AG04450 (cell line): Measurements from ENCODE around the gene LAYN. TPM values are rescaled to one million over a fixed set of nuclear protein-coding genes. Genes with fewer than 3 reads are reported as not detected.

ENCODE experiments used
- CTCF ChIA-PET: fragments of 300-600, 350-600 bp; formaldehyde crosslinking; extraction: SDS; loops from one replicate; lab custom pipeline; 2022; ENCODE audit warnings: antibody characterized with exemption, inconsistent platforms; lab: Charles Lee
- POLR2A ChIA-PET: fragments of 350-600 bp; formaldehyde crosslinking; extraction: SDS; loops from one replicate; lab custom pipeline; 2021; ENCODE audit warnings: antibody characterized with exemption, inconsistent platforms; lab: Yijun Ruan, JAX
- DNase-seq: peaks from one replicate; pipeline ENCODE4 v3.0.0-alpha.2; 2011; ENCODE audit warnings: low read depth, low spot score
- H3K27ac ChIP-seq: one replicate; pipeline ENCODE4 v1.5.1; 2012; ENCODE audit warnings: low read depth, low read length, control low read depth
- H3K27me3 ChIP-seq: one replicate; pipeline ENCODE4 v1.6.0; 2012; ENCODE audit warnings: low read length; ENCODE audit not compliant: control insufficient read depth, insufficient read depth
- H3K4me3 ChIP-seq: 2 replicates; pipeline ENCODE4 v1.5.1; 2011; ENCODE audit warnings: mild to moderate bottlenecking, low read depth, low read length, control low read depth
- H3K9me3 ChIP-seq: 2 replicates; pipeline ENCODE4 v1.5.1; 2012; ENCODE audit warnings: low read length; ENCODE audit not compliant: control insufficient read depth, insufficient read depth
- polyA plus RNA-seq: library from polyadenylated mRNA; depleted of rRNA; stranded (reverse); fragments of >200 nt; gene quantifications from 2 replicates; pipeline ENCODE4 v1.2.3, GENCODE V29; 2011; rRNA removed
- small RNA-seq: library from RNA; depleted of rRNA; stranded (forward); fragments of <200 nt; gene quantifications from one replicate; pipeline ENCODE3, GENCODE V24; 2012; ENCODE audit warnings: low read depth; ENCODE audit not compliant: insufficient read length
- TF ChIP-seq, protein P1 (sequence below): IDR thresholded peaks from 2 replicates; pipeline ENCODE4 v1.5.1; 2011; ENCODE audit warnings: low read depth, low read length, control low read depth, inconsistent platforms

Gene LAYN
- polyA plus RNA-seq, 1 experiment: 119 TPM

DNA sequence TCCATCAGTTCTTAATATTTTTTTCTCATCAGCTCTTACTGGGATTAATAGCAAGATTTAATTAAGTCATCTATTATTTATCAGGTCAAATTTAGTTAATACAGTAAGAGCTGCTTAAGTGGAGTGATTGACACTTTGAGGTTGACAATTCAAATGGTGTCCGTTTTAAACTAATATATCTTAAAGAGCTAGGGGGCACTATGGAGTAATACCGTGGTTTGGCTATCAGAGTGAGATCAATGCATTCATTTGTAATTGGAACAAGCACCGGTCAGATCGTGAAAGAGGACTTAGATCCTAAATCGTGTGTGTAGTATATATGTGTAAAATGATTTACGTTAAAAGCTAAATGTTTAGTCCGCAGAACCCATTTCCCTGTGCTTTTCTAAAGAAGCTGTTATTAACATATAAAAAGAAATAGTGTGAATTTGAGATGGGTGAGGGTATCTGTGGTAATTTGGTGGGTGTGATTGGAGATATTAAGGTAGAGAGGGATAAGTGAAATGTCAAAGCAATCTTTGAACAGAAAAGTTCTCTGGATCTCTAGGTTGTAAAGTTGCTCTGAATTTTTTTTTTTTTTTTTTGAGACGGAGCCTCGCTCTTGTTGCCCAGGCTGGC lies 64.0 kb downstream of the LAYN start:
- H3K27me3 ChIP-seq: no peaks in the 10 kb centered on the region
- TF ChIP-seq, protein P1, sequence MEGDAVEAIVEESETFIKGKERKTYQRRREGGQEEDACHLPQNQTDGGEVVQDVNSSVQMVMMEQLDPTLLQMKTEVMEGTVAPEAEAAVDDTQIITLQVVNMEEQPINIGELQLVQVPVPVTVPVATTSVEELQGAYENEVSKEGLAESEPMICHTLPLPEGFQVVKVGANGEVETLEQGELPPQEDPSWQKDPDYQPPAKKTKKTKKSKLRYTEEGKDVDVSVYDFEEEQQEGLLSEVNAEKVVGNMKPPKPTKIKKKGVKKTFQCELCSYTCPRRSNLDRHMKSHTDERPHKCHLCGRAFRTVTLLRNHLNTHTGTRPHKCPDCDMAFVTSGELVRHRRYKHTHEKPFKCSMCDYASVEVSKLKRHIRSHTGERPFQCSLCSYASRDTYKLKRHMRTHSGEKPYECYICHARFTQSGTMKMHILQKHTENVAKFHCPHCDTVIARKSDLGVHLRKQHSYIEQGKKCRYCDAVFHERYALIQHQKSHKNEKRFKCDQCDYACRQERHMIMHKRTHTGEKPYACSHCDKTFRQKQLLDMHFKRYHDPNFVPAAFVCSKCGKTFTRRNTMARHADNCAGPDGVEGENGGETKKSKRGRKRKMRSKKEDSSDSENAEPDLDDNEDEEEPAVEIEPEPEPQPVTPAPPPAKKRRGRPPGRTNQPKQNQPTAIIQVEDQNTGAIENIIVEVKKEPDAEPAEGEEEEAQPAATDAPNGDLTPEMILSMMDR: peak; percentile 66
- ChIA-PET POLR2A (interaction anchor here (0.6 to 1.3 kb wide), 4 partner anchors 42 to 162 kb away, joined by 3 to 5 read pairs (median 4); partner anchors contain the start of gene PPP2R1B), CTCF (interaction anchor here (0.6 to 2.3 kb wide), 67 partner anchors 9 to 675 kb away, joined by 3 to 46 read pairs (median 5); partner anchors contain the start of gene PPP2R1B)
- peak overlapping the region; percentile 81 for H3K4me3 ChIP-seq
- DNase-seq: no peak
- H3K27ac ChIP-seq: no peak overlapping the region
- H3K9me3 ChIP-seq: no peaks in the 10 kb centered on the region; the same call in 1 of the 2 replicates

DNA sequence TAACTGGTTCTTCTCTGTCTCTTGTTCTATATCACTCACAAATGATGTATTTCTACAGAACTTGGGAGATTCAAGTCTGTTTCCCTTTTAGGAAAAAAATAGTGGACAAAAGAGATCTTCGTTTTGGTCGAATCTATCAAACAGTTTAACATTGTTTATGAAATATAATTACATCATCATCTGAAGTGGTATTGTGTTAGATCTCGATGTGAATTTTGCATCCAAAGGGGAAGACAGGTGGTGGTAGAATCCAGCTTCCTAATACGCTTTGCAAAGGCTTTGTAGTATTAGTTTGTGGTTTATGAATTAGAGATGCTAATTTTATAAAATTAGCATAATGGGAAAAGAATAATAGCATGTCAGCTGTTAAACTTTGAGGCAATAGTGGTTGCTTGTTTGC lies 65.2 kb downstream of the LAYN start:
- TF ChIP-seq, protein P1: no peak
- no peaks in the 10 kb centered on the region; the same call in 1 of the 2 replicates for H3K9me3 ChIP-seq
- ChIA-PET POLR2A (no interaction called here), CTCF (interaction anchor here (0.6 to 2.2 kb wide), 4 partner anchors 88 to 246 kb away, joined by 3 to 19 read pairs (median 8); no protein-coding TSS in a partner anchor)
- DNase-seq: no peak
- H3K27me3 ChIP-seq: no peaks in the 10 kb centered on the region
- no peak overlapping the region for H3K4me3 ChIP-seq
- no peak overlapping the region for H3K27ac ChIP-seq

DNA sequence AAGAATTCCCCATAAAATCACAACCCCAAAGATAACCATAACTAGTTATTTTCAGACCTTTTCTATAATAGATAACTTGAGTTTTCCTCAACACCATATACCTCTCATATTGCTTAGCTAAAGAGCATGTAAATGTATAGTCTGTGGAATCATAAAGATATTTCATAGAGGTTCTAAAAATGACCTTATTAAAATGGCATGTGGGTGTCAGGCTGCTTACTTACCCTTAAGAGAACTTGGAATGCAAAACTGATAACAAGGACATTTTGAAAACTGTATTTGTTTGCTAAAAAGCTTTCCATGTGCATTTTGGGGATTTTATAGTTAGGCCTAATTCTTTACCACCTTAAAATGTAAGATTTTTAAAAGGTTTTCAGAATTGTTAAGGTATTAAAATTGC lies 66.5 kb downstream of the LAYN start:
- Histone ChIP-seq H3K9me3 (no peaks in the 10 kb centered on the region; the same call in 1 of the 2 replicates), H3K4me3 (no peak overlapping the region), H3K27me3 (no peaks in the 10 kb centered on the region), H3K27ac (no peak overlapping the region)
- DNase-seq: no peak
- TF ChIP-seq, protein P1: no peak
- ChIA-PET CTCF (interaction anchor here (0.7 to 1.1 kb wide), 2 partner anchors 12 to 163 kb away, joined by 3 to 4 read pairs; no protein-coding TSS in a partner anchor), POLR2A (interaction anchor here (0.6 kb wide), 1 partner anchor 14 kb away, joined by 3 read pairs; no protein-coding TSS in a partner anchor)

DNA sequence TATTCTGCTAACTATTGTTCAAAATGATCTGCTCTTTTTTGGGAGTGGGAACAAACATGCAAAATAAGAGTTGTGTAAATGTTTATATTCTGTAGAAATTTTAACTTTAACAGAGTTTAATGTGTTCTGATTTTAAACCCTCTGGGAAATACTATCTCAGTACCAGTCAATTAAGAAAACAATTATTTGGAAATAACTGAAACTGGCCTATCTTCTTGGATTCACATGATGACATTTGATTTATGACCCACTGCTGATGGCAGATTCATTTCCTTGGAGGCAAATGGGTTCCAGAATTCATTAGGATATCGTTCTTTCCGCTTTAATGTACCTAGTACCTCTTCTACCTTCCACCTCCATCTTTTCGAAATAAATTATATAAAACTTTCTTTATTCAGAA lies 67.2 kb downstream of the LAYN start:
- ChIA-PET CTCF (no interaction called here), POLR2A (no interaction called here)
- H3K27ac ChIP-seq: no peak overlapping the region
- no peak for DNase-seq
- TF ChIP-seq, protein P1: no peak
- no peaks in the 10 kb centered on the region; the same call in 1 of the 2 replicates for H3K9me3 ChIP-seq
- H3K27me3 ChIP-seq: no peaks in the 10 kb centered on the region
- no peak overlapping the region for H3K4me3 ChIP-seq

Small RNA genes lying within 50 kb of the gene (small RNA-seq; reads per million reads assigned to genes)
- gene MIR34B (97.4 reads per million, percentile 88 among the genes with 10 or more reads in this experiment), gene MIR34C (144 reads per million, percentile 90 among the genes with 10 or more reads in this experiment)

Other genes with a start within 250 kb of the LAYN start
- gene POU2AF3, start 242.2 kb upstream of the LAYN start, polyA plus RNA-seq: 0.11 TPM in 1 of 2 replicates, not detected in the other
- not detected in 2 replicates for gene POU2AF1, start 161.4 kb upstream of the LAYN start, polyA plus RNA-seq
- not detected in 2 replicates for gene BTG4, start 28.3 kb upstream of the LAYN start, polyA plus RNA-seq
- 0.24 and 0.31 TPM in 2 replicates for gene HOATZ, start 25.9 kb upstream of the LAYN start, polyA plus RNA-seq
- gene SIK2, start 61.7 kb downstream of the LAYN start, polyA plus RNA-seq: 23.3 and 23.4 TPM in 2 replicates
- 40.3 and 44.9 TPM in 2 replicates for gene PPP2R1B, start 225.7 kb downstream of the LAYN start, polyA plus RNA-seq